ENCODE data around the gene RNF182. TPM values are rescaled to one million over a fixed set of nuclear protein-coding genes. Genes with fewer than 3 reads are reported as not detected.

RNF182 gene
- total and polyA plus RNA-seq, 8 donors = 2.5 to 6.9 (median 5.4) TPM

- Histone ChIP-seq H3K4me3 (no peak overlapping the region), H3K36me3 (no peaks in the 10 kb centered on the region), H3K9me3 (no peaks in the 10 kb centered on the region), H3K27me3 (peaks cover 34 to 99% of the 10 kb centered on the region in 2 donors), H3K27ac (no peak overlapping the region), H3K4me1 (peaks cover 5 to 6% of the 10 kb centered on the region in 2 donors)
- intact Hi-C loops (cut with DNase I) = no loop called here
- DNase-seq (no peak), ATAC-seq (no peak)
- TF ChIP-seq CTCF (IDR thresholded peaks at IDR 0.05) = no peak
These were observed 2.5 kb downstream of the RNF182 start for GRCh38 chr6:13927203-13927602.

DNA sequence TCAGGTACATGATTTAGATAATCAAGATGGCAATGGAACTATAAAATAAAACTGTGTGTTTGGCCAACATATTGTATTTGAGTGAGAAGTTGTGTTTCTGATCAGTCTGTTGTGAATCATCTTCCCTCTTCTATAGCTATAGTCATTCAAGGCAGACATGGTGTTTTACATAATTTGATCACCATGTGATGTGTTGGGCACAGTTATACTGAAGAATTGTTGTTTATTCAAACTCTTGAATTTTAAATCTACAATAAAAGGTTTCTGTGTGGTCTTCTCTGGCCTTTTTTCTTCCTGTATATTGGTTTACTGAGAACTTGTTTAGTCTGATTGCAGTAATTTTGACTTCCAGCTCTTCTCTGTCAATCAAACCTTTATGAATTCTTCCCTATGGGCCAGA is 4.4 kb downstream of the RNF182 start:
- Histone ChIP-seq H3K27ac (no peak overlapping the region), H3K27me3 (peaks cover 34 to 79% of the 10 kb centered on the region in 2 donors), H3K4me1 (peaks cover 5 to 6% of the 10 kb centered on the region in 2 donors), H3K4me3 (no peak overlapping the region), H3K36me3 (no peaks in the 10 kb centered on the region), H3K9me3 (no peaks in the 10 kb centered on the region)
- DNase-seq (no peak), ATAC-seq (no peak)
- TF ChIP-seq CTCF (IDR thresholded peaks at IDR 0.05) = no peak
- intact Hi-C loops (cut with DNase I) = no loop called here

DNA sequence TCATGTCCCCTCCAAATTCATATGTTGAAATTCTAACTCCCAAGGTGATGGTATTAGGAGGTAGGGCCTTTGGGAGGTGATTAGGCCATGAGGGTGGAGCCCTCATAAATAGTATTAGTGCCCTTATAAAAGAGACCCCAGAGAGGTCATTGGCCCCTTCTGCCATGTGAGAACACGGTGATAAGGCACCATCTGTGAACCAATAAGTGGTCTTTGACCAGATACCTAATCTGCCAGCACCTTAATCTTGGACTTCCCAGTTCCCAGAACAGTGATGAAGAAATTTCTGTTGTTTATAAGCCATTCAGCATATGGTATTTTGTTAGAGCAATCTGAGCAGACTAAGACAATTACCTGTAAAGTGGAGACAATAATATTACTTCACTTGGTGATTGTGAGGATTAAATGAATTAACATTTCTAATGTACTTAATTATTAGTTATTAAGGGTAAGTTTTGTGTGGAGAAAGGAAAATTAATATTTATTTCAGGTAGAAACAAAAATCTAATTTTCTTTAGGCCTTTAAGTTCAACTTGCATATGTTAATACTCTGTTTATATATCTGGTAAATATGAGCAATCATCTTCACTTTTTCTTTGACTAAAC is 7.1 kb downstream of the RNF182 start:
- no peak for ATAC-seq

GRCh38 chr6:13932785-13933184 is 8.0 kb downstream of the RNF182 start:
- intact Hi-C loops (cut with DNase I) = no loop called here
- Histone ChIP-seq H3K4me1 (no peaks in the 10 kb centered on the region), H3K36me3 (no peaks in the 10 kb centered on the region), H3K4me3 (no peak overlapping the region), H3K27me3 (peaks cover 6 to 43% of the 10 kb centered on the region in 2 donors), H3K27ac (no peak overlapping the region), H3K9me3 (no peaks in the 10 kb centered on the region)
- ATAC-seq (no peak), DNase-seq (no peak)
- no peak for TF ChIP-seq CTCF (IDR thresholded peaks at IDR 0.05)

More for the DNA sequence above, 7.1 kb downstream of the RNF182 start:
- H3K9me3 ChIP-seq = no peaks in the 10 kb centered on the region
- no peak for DNase-seq
- H3K27me3 ChIP-seq = peaks cover 15 to 52% of the 10 kb centered on the region in 2 donors
- no peak for TF ChIP-seq CTCF (IDR thresholded peaks at IDR 0.05)
- no peaks in the 10 kb centered on the region for H3K4me1 ChIP-seq
- intact Hi-C loops (cut with DNase I) = no loop called here
- no peaks in the 10 kb centered on the region for H3K36me3 ChIP-seq
- no peak overlapping the region for H3K27ac ChIP-seq
- H3K4me3 ChIP-seq = no peak overlapping the region

DNA sequence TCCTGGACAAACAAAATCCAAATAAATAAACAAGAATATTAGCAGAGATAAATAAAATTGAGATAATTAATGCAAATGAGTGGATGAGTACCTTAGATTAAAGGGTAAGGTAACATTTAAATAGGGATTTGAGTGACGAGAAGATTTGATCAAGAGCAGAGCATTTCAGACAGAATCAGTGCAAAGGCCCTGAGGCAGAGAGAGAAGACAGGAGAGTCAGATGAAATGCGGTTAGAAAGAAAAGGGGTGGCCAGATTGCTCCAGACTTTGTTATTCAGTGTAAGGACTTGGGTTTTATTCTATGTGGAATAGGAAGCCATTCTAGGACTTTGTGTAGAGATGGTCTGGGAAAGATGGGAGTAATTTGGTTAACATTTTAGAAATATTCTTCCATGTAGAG is 10.0 kb downstream of the RNF182 start:
- no peak for DNase-seq
- intact Hi-C loops (cut with DNase I) = no loop called here
- Histone ChIP-seq H3K27me3 (peaks cover 0 to 24% of the 10 kb centered on the region in 2 donors), H3K36me3 (no peaks in the 10 kb centered on the region), H3K4me3 (no peak overlapping the region), H3K9me3 (no peaks in the 10 kb centered on the region), H3K4me1 (no peaks in the 10 kb centered on the region), H3K27ac (no peak overlapping the region)
- no peak for ATAC-seq
- no peak for TF ChIP-seq CTCF (IDR thresholded peaks at IDR 0.05)
